Stimulated activated CD4-positive, alpha-beta T cell treated with anti-CD3 and anti-CD28 coated beads, TNF-alpha, amount 100 ng/mL, for 4 hours (primary cell): ENCODE data around the gene KIF15.
A peak's percentile ranks its signal among the peaks of the same experiment; 100 is the strongest.
"Not testable (repeated sequence)": the region's sequence is repeated elsewhere in the genome, so short reads cannot be mapped to it uniquely, and the experiment has no call there.

Experiments
- DNase-seq, 3 experiments: peaks; one replicate each; pipeline ENCODE4 v3.0.0-alpha.2; 2020; ENCODE audit warnings: low read depth in 3 of 3

The KIF15 gene

GRCh38 chr3:44761424-44762169 is at the start of gene KIF15, which contains the start of gene KIAA1143:
KIF15 (plus strand) TSS chr3:44761794; CDS start chr3:44761866, 72 bp downstream.
KIAA1143 (minus strand) TSS chr3:44761619; CDS start chr3:44761602, 17 bp downstream.
- DNase-seq, result peak; percentile 95 to 98 (median 97)

- DNase-seq, result peak; percentile 2 to 50 (median 26)
Measured at GRCh38 chr3:44712455-44713075, 49.0 kb upstream of the KIF15 start, which contains the start of gene ZNF502. ZNF502 (plus strand) TSS chr3:44712660; CDS start chr3:44720262, 7,602 bp downstream.

GRCh38 chr3:44721231-44722102 is 40.1 kb upstream of the KIF15 start:
- no peak for DNase-seq

- DNase-seq, result no peak
Measured at GRCh38 chr3:44722103-44722401, 39.5 kb upstream of the KIF15 start.

GRCh38 chr3:44729384-44729910 is 32.1 kb upstream of the KIF15 start, which contains the start of gene ZNF501:
ZNF501 (plus strand) TSS chr3:44729635; CDS start chr3:44734422, 4,787 bp downstream.
- DNase-seq, result peak; percentile 63 to 79 (median 77)

- no peak for DNase-seq
Measured at GRCh38 chr3:44734646-44735168, 26.9 kb upstream of the KIF15 start.

- peak in 1 of 3 experiments; percentile 2 for DNase-seq
Measured at GRCh38 chr3:44761101-44761423, 532 bp upstream of the KIF15 start.

- DNase-seq, result no peak
Measured at GRCh38 chr3:44762170-44762677, 630 bp downstream of the KIF15 start.

- DNase-seq, result no peak
Measured at GRCh38 chr3:44762690-44763089, 1.1 kb downstream of the KIF15 start.

GRCh38 chr3:44764248-44764647 is 2.7 kb downstream of the KIF15 start:
- DNase-seq, result no peak

- DNase-seq, result no peak
Measured at GRCh38 chr3:44771424-44772098, 10.0 kb downstream of the KIF15 start.

- DNase-seq, result no peak
Measured at GRCh38 chr3:44772099-44772442, 10.5 kb downstream of the KIF15 start.

- no peak for DNase-seq
Measured at GRCh38 chr3:44782891-44783290, 21.3 kb downstream of the KIF15 start.

GRCh38 chr3:44795197-44795596 is 33.6 kb downstream of the KIF15 start:
- DNase-seq, result no peak

- no peak for DNase-seq
Measured at GRCh38 chr3:44802011-44802410, 40.4 kb downstream of the KIF15 start.

- DNase-seq, result no peak
Measured at GRCh38 chr3:44803298-44803697, 41.7 kb downstream of the KIF15 start.

- DNase-seq, result no peak
Measured at GRCh38 chr3:44805960-44806359, 44.4 kb downstream of the KIF15 start.

- no peak for DNase-seq
Measured at GRCh38 chr3:44814751-44815150, 53.2 kb downstream of the KIF15 start.

- DNase-seq, result not testable (repeated sequence)
Measured at GRCh38 chr3:44816334-44816733, 54.7 kb downstream of the KIF15 start.

GRCh38 chr3:44821206-44821605 is 59.6 kb downstream of the KIF15 start:
- DNase-seq, result not testable (repeated sequence)
